ENCODE results near the gene PARD3. TPM values are rescaled to one million over a fixed set of nuclear protein-coding genes. Genes with fewer than 3 reads are reported as not detected.

PARD3 gene
- polyA plus RNA-seq, 3 donors: 0.51 TPM; not detected in 2

- Histone ChIP-seq H3K27me3 (ENCODE audit: control insufficient read depth in 2 of 2, insufficient read depth in 2 of 2, low read length in 2 of 2) (no peaks in the 10 kb centered on the region), H3K9me3 (replicated peaks in 1 of 2; ENCODE audit: control insufficient read depth in 1 of 2, insufficient read depth in 1 of 2, low read length in 2 of 2) (no peaks in the 10 kb centered on the region), H3K4me2 (replicated peaks; ENCODE audit: extremely low read depth, low read length, poor library complexity, severe bottlenecking) (no peak overlapping the region), H2AFZ (ENCODE audit: insufficient read depth, low read depth, low read length, poor library complexity, severe bottlenecking) (no peak overlapping the region), H3K9ac (ENCODE audit: insufficient read depth, low read length, poor library complexity, severe bottlenecking) (no peak overlapping the region), H3K4me1 (ENCODE audit: control insufficient read depth in 1 of 2, insufficient read depth in 2 of 2, low read length in 2 of 2) (no peaks in the 10 kb centered on the region), H4K20me1 (ENCODE audit: insufficient read depth, low read length) (no peaks in the 10 kb centered on the region), H3K4me3 (replicated peaks in 1 of 3; ENCODE audit: low read depth in 2 of 3, low read length in 3 of 3) (no peak overlapping the region), H3K36me3 (replicated peaks in 1 of 2; ENCODE audit: control insufficient read depth in 1 of 2, insufficient read depth in 2 of 2, low read length in 2 of 2) (no peaks in the 10 kb centered on the region), H3K27ac (ENCODE audit: low read depth in 1 of 2, low read length in 2 of 2) (no peak overlapping the region), H3K79me2 (ENCODE audit: insufficient read depth, low read length) (no peaks in the 10 kb centered on the region)
- no peak for DNase-seq
- Mint-ChIP-seq H3K4me3 (no peak overlapping the region), H3K4me1 (peaks cover 4% of the 10 kb centered on the region), H3K27me3 (ENCODE audit: low read depth in 3 of 3) (peaks cover 0 to 2% (median 2%) of the 10 kb centered on the region in 3 donors), H3K36me3 (no peaks in the 10 kb centered on the region), H3K9me3 (peaks cover 0 to 1% (median 0%) of the 10 kb centered on the region in 7 donors), H3K27ac (no peak overlapping the region)
- 93% methylated on average over 3 of the region's 4 CpGs for WGBS (ENCODE audit: insufficient coverage)
- intact Hi-C loops (cut with micrococcal nuclease): no loop called here
- TF ChIP-seq CTCF (IDR thresholded peaks at IDR 0.05): no peak
Observed at GRCh38 chr10:34251177-34251576, 563.9 kb downstream of the PARD3 start.

- Mint-ChIP-seq H3K9me3 (no peaks in the 10 kb centered on the region), H3K27ac (no peak overlapping the region), H3K4me1 (peaks cover 4% of the 10 kb centered on the region), H3K27me3 (ENCODE audit: low read depth in 3 of 3) (peaks cover 0 to 2% (median 2%) of the 10 kb centered on the region in 3 donors), H3K36me3 (no peaks in the 10 kb centered on the region), H3K4me3 (no peak overlapping the region)
- WGBS (ENCODE audit: insufficient coverage): no CpG with 5 or more reads among the region's 3 CpGs
- Histone ChIP-seq H3K4me2 (replicated peaks; ENCODE audit: extremely low read depth, low read length, poor library complexity, severe bottlenecking) (no peak overlapping the region), H3K4me1 (ENCODE audit: control insufficient read depth in 1 of 2, insufficient read depth in 2 of 2, low read length in 2 of 2) (no peaks in the 10 kb centered on the region), H3K9me3 (replicated peaks in 1 of 2; ENCODE audit: control insufficient read depth in 1 of 2, insufficient read depth in 1 of 2, low read length in 2 of 2) (no peaks in the 10 kb centered on the region), H3K79me2 (ENCODE audit: insufficient read depth, low read length) (no peaks in the 10 kb centered on the region), H3K4me3 (replicated peaks in 1 of 3; ENCODE audit: low read depth in 2 of 3, low read length in 3 of 3) (no peak overlapping the region), H3K36me3 (replicated peaks in 1 of 2; ENCODE audit: control insufficient read depth in 1 of 2, insufficient read depth in 2 of 2, low read length in 2 of 2) (no peaks in the 10 kb centered on the region), H4K20me1 (ENCODE audit: insufficient read depth, low read length) (no peaks in the 10 kb centered on the region), H3K9ac (ENCODE audit: insufficient read depth, low read length, poor library complexity, severe bottlenecking) (no peak overlapping the region), H3K27ac (ENCODE audit: low read depth in 1 of 2, low read length in 2 of 2) (no peak overlapping the region), H3K27me3 (ENCODE audit: control insufficient read depth in 2 of 2, insufficient read depth in 2 of 2, low read length in 2 of 2) (no peaks in the 10 kb centered on the region), H2AFZ (ENCODE audit: insufficient read depth, low read depth, low read length, poor library complexity, severe bottlenecking) (no peak overlapping the region)
- DNase-seq: no peak
- intact Hi-C loops (cut with micrococcal nuclease): no loop called here
- TF ChIP-seq CTCF (IDR thresholded peaks at IDR 0.05): no peak
Observed at GRCh38 chr10:34250722-34251121, 564.4 kb downstream of the PARD3 start.

Measured in CD14-positive monocyte (primary cell).